Cortex of kidney (tissue), 1 donor: ENCODE data around the gene UGT1A4.
"Not testable (repeated sequence)": the region's sequence is repeated elsewhere in the genome, so short reads cannot be mapped to it uniquely, and the experiment has no call there.

ENCODE experiments used
- DNase-seq: peaks from one replicate; lab custom pipeline; 2025; lab: John Stamatoyannopoulos, UW

Gene UGT1A4

DNA sequence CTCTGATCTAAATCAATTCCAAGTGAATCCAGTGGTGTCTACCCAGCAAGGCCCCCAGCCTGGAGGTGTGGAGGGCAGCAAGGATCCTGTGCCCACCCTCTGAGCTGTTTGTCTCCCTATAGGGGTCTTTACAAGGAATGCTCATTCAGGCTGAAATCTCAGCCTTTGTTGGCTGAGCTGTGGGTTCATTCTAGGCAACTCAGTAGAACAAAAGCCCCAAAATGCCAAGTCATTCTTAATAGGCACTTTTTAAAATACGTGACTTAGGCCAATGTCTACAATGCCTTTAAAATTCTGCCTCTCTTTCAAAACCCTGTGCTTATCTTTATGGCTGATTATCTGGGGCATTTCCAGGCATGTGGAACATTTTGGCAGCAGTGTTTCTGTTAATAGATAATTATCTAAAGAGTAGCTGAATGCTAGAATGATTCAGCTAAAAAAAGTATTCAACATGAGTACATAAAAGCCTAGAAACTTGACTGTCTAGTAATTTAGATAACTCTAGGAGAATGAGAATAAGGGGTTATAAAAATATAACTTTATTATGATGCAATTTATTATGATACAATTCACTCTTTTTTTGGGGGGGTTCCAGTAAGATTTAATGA is 18.4 kb upstream of the UGT1A4 start:
- no peak for DNase-seq

DNA sequence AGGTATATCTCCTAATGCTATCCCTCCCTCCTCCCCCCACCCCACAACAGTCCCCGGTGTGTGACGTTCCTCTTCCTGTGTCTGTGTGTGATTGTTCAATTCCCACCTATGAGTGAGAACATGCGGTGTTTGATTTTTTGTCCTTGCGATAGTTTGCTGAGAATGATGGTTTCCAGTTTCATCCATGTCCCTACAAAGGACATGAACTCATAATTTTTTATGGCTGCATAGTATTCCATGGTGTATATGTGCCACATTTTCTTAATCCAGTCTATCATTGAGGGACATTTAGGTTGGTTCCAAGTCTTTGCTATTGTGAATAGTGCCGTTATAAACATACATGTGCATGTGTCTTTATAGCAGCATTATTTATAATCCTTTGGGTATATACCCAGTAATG is 17.7 kb upstream of the UGT1A4 start:
- DNase-seq: not testable (repeated sequence)

DNA sequence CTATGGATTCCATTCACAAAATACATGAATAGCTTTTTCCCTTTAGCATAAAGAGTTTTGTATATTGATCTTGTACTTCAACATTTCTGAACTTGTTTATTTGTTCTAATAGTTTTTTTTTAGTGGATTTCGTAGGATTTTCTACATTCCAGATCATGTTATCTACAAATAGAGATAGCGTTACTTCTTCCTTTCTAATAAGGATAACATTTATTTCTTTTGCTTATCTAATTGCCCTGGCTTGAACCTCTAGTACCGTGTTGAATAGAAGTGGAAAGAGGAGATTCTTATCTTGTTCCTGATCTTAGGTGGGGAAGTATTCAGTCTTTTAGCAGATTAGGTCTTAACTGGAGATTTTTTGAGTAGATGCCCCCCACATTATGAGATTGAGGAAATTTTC is 16.3 kb upstream of the UGT1A4 start:
- DNase-seq: no peak

DNA sequence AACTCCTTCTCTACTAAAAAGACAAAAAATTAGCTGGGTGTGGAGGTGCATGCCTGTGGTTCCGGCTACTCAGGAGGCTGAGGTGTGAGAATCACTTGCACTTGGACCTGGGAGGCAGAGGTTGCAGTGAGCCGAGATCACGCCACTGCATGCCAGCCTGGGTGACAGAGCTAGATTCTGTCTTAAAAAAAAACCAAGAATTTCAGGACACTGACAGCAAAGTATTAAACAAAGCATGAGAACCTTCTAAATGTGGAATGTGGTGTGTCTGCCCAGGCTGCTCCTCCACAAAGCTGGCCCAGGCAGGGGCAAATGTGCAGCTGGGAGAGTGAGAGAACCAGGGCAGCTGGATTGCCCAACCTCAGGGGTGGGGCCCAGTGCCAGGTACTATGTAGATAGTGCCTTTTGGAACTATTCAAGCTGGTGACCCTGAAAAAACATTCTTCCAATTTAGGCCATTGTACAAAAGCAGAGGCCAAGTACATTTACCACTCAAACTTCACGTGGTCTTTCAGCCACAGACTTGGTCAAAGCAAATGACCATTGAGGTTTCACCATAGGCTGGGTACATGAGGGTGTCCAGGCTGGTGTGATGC is 12.5 kb upstream of the UGT1A4 start:
- no peak for DNase-seq

DNA sequence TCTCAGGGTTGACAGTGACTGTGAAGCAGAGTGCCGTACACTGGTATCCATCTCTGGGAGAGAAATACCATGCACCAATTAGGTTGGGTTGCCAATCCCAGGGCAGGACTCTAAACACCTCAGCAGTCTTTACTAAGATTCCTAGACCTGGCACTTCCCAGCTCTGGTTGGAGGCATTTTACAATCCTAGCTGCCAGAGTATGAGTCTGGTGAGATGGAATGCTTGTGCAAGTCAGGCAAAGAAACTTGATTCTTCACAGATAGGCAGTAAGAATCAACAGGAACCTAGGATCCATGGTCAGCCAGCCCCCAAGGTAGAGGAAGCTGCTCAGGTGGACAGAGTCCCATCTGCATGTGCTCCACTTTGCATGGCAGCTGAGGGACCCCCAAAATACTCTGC is 11.8 kb upstream of the UGT1A4 start:
- DNase-seq: no peak

DNA sequence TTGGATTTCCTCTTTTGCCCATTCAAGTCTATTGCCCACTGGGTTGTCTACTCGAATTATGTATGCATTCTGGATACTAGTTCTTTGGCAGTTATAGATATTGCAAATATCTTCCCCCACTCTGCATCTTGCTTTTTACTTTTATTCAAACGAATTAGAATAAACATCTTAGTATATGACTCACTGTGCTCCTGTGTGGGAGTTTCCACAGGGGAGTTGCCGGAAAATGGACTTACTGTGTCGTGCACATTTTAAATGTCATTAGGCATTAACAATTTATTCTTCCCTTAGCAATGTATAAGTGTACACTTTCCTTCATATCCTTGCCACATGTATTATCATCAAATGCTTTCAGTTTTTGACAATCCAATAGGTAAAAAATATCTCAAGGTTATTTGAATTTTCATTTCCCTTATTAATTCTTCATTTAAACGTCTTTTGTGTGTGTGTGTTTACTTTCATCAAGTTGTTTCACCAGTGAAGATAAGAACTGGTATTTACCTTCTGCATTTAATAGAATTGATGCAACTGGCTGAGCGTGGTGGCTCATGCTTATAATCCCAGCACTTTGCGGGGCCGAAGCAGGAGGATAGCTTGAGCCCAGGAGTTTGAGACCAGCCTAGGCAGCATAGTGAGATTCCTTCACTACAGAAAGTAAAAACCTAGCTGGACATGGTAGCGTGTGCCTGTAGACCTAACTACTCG is 10.4 kb upstream of the UGT1A4 start:
- DNase-seq: no peak

DNA sequence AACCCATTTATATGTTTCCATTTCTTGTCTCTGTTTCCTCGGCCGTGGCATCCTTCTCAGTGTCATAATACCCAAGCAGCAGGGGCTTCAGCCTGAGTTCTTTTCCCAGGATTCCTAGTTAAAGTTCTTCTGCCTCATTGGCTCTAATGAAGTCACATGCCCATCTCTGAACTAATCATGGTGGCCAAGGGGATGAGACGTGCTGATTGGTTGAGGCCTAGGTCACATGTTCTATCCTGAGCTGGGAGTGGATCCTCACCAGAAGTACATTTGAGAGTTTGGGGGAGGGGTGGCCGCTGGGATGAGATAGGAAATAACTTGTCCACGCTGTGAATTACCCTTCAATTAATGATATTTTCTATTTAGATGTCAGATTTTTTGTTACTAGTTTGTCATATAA is 9.6 kb upstream of the UGT1A4 start:
- no peak for DNase-seq

DNA sequence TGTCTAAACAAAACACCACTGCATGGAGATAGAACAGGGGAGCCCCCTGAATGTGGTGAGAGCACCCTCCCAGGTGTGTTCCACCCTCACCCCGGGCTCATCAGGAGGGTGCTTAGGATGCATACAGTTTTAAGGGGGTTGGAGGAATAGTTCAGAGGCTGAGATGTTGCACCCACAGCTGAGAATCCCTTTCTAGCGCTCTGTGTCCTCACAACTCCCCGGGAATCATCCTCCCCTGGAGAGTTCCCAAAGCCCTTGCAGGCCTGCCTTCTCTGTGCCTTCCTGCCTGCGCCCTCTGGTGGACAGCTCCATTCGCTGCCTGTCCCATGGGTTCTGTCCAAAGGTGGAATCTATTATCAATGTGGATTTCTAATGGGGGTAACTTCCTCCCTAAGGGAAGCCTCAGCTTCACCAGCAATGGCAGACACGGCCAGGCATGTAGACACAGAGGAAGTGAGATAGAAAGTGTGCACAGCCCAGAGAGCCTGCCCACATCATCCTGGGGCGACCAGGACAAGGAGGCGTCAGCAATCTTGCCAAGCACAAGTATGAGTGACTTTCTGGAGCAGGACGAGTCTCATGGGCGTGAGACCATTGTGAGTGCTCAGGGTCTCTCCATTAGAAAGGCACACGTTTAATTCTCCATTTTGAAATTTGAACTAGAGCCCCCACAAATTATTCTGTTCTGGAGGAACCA is 7.1 kb upstream of the UGT1A4 start:
- DNase-seq: no peak

DNA sequence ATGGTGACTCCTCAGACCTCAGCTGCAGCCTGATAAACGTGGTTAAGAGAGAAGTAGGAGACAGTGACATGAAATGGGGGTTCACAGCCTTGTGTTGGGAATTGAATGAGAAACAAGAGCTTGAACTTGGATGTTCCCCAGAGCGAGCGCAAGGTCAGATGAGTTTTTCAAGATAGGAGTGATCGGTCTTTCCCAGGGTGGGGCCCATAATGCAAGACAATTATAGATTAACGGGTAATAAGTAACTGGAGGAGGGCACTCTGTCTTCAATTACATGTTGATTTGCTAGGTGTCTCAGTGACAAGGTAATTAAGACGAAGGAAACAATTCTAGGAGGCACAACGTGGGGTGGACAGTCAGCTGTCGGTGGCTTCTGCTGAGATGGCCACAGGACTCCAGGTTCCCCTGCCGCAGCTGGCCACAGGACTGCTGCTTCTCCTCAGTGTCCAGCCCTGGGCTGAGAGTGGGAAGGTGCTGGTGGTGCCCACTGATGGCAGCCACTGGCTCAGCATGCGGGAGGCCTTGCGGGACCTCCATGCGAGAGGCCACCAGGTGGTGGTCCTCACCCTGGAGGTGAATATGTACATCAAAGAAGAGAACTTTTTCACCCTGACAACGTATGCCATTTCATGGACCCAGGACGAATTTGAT is 5.8 kb upstream of the UGT1A4 start, which contains the start of gene UGT1A5:
UGT1A5 (plus strand) TSS at position 297 of the 651 bp plus-strand sequence; CDS start at position 382, 85 bp downstream.
- DNase-seq: no peak

DNA sequence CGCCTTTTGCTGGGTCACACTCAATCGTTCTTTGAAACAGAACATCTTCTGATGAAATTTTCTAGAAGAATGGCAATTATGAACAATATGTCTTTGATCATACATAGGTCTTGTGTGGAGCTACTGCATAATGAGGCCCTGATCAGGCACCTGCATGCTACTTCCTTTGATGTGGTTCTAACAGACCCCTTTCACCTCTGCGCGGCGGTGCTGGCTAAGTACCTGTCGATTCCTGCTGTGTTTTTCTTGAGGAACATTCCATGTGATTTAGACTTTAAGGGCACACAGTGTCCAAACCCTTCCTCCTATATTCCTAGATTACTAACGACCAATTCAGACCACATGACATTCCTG is 5.3 kb upstream of the UGT1A4 start:
- no peak for DNase-seq

DNA sequence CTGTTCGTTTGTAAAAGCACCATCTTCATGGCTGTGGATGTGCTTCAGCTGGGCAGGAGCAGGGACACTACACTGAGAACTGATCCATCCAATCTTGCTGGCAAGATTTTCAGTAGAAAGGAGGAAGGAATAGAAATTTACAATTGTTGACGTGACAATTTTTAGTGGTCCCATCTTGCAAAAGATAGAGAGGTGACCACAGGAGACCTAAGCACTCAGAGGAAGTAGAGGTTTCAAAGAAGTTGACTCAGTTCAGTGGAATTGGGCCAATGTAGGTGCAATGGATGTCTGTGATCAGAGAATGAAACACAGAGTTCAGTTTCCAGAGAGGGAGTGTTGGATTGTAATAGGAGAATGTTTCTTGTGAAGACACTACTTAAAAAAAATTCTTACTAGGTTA is 4.4 kb upstream of the UGT1A4 start:
- DNase-seq: no peak

DNA sequence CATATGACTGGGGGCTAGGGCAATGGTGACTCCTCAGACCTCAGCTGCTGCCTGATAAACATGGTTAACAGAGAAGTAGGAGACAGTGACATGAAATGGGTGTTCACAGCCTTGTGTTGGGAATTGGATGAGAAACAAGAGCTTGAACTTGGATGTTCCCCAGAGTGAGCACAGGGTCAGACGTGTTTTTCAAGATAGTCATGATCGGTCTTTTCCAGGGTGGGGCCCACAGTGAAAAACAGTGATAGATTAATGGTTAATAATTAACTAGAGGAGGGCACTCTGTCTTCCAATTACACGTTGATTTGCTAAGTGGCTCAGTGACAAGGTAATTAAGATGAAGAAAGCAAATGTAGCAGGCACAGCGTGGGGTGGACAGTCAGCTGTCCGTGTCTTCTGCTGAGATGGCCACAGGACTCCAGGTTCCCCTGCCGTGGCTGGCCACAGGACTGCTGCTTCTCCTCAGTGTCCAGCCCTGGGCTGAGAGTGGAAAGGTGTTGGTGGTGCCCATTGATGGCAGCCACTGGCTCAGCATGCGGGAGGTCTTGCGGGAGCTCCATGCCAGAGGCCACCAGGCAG is 10.3 kb downstream of the UGT1A4 start, which contains the start of gene UGT1A3:
UGT1A3 (plus strand) TSS at position 320 of the 579 bp plus-strand sequence; CDS start at position 405, 85 bp downstream.
- DNase-seq: no peak

DNA sequence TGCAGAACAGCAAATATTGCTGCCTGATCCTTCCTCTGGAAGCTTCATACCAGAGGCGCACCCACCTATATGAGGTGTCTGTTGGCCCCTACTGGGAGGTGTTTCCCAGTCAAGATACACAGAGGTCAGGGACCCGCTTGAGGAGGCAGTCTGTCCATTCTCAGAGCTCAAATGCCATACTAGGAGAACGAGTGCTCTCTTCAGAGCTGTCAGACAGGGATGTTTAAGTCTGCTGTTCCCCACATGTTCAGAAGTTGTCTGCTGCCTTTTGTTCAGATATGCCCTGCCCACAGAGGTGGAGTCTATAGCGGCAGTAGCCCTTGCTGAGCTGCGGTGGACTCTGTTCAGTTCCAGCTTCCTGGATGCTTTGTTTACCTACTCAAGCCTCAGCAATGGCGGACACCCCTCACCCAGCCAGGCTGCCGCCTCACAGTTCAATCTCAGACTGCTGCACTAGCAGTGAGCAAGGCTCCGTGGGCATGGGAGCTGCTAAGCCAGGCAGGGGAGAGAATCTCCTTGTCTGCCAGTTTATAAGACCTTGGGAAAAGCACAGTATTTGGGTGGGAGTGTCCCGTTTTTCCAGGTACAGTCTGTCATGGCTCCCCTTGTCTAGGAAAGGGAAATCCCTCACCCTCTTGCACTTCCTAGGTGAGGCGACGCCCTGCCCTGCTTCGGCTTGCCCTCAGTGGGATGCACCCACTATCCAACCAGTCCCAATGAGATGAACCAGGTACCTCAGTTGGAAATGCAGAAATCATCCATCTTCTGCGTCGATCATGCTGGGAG is 18.5 kb downstream of the UGT1A4 start:
- DNase-seq: not testable (repeated sequence)

DNA sequence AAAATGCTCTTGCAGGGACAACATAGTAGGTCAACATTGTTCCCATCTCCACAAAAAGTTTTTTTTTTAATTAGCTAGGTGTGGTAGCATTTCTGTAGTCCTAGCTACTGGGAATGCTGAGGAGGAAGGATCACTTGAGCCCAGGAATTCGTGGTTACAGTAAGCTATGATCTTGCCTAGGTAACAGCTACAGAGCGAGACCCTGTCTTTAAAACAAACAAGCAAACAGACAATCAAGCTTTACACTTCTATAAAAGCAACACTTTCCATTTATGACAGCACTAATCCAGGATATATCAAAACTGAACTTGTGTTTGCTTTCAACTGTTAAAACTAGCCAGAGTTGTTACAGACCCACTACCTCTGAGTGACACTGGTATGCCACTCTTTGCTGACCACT is 22.3 kb downstream of the UGT1A4 start:
- DNase-seq: no peak

DNA sequence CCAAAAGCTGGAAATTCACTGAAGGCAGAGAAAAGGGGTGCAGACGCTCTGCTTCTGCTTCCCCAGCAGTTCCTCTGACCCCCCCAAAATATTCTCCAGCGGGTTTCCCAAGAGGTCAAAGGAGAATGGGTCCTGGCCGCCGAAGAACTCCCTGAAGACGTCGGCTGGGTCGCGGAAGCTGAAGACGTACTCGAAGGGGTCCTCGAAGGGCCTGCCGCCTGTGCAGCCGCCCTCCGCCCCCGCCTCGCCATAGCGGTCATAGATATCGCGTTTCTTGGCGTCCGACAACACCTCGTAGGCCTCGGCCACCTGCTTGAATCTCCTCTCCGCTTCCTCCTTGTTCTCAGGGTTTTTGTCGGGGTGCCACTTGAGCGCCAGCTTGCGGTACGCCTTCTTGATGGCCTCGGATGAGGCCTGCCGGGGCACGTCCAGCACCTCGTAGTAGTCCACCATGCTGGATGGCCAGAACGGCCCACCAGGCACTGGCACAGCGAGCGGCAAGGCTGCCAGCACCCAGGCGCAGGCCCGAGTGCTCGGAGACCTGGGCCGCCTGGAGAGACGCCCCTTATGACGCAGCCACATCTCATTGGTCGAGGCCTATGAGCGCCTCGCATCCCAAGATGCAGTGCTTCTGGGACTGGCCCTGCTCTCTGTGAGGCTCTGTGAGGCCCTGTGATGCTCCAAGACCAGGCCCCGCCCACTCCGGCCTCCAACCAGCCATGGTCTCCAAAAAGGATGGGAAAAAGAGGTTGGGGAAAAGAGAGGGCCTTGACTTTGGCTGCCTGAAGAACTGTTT is 25.1 kb downstream of the UGT1A4 start:
- no peak for DNase-seq

DNA sequence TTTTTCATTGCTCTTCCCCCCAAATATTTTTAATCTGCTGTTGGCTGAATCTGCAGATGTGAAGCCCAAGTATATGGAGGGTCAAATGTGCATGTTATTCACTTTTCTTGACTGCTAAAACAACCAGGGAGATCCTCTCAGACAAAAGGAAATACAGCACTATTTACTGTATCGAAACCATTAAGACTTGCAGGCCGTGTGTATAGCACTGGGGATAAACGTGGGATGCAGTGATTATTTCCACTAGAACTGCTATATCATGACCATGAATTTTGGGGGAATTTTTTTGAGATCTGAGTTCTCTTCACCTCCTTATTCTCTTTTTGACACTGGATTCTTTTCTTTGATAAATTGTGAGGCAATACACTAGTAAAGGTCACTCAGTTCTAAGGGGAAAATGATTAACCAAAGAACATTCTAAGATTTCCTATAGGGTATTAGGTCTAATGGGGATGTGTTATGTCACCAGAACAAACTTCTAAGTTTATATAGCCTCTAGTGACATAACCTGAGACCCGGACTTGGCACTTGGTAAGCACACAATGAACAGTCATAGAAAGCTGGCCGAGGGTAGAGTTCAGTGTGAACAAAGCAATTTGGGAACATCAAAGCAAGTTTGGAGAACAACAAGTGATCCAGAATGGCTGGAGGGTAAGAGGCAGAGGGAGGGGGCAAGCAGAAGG is 26.7 kb downstream of the UGT1A4 start:
- DNase-seq: no peak

DNA sequence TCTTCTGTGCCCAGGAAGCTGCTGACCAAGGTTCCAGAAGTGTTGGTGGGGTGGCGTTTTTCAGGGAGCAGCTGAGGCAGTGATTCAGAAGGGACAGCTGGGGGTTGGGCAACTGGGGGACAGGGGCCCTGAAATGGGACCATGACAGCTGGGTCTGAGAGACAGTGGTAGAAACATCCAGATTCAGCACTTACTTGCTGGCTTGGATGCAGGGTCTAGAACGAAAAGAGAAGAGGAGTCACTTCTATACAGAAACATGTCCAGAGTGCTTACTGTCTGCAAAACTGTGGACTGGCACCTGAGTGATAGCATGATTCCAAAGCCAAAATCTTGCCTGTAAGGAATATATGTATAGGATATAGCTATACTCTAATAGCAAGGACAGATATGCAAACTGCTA is 27.3 kb downstream of the UGT1A4 start:
- DNase-seq: not testable (repeated sequence)

DNA sequence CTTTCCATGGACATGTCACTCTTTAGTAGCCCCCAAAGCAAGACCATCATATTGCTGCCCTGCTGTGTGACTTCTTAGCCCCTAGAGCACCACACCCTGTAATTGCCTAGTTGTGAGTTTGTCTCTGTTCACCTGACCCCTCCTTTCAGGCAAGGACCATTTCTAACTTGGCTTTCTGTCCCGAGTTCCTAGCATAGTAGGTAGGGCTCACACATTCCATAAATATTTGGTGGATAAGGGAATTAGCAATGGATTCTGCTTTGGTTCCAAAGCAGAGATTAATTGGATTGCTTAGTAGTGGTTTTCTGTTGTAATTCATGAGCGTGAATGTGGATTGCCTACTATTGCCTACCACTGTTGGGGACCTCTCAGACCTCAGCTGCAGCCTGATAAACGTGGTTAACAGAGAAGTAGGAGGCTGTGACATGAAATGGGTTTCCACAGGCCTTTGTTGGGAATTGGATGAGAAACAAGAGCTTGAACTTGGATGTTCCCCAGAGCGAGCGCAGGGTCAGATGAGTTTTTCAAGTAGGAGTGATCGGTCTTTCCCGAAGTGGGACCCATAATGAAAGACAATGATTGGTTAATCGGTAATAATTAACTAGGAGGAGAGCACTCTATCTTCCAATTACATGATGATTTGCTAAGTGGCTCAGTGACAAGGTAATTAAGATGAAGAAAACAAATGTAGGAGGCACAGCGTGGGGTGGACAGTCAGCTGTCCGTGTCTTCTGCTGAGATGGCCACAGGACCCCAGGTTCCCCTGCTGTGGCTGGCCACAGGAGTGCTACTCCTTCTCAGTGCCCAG is 28.1 kb downstream of the UGT1A4 start:
- no peak for DNase-seq

DNA sequence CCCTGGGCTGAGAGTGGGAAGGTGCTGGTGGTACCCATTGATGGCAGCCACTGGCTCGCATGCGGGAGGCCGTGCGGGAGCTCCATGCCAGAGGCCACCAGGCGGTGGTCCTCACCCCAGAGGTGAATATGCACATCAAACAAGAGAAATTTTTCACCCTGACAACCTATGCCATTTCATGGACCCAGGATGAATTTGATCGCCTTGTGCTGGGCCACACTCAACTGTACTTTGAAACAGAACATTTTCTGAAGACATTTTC is 28.7 kb downstream of the UGT1A4 start:
- DNase-seq: no peak
